ENCODE measurements around the gene CPNE8.

GRCh38 chr12:38664661-38665269, 240.6 kb downstream of the CPNE8 start:
- no peak for TF ChIP-seq POLR2A (IDR thresholded peaks at IDR 0.05)
- no peak for TF ChIP-seq CTCF (IDR thresholded peaks at IDR 0.05)
